Endodermal cell (in vitro differentiated cells): ENCODE results near the gene ILDR1. TPM values are rescaled to one million over a fixed set of nuclear protein-coding genes. Genes with fewer than 3 reads are reported as not detected.

Experiments
- DNase-seq: peaks from one replicate; pipeline ENCODE4 v3.0.0-alpha.2; 2017
- H3K27ac ChIP-seq: 2 replicates; pipeline ENCODE4 v1.5.1; 2013; ENCODE audit warnings: mild to moderate bottlenecking, low read depth, low read length, moderate library complexity
- H3K27me3 ChIP-seq: 2 replicates; pipeline ENCODE4 v1.6.1; 2013; ENCODE audit warnings: mild to moderate bottlenecking, low read length, moderate library complexity; ENCODE audit not compliant: insufficient read depth, control insufficient read depth, poor library complexity, severe bottlenecking
- H3K36me3 ChIP-seq: 2 replicates; pipeline ENCODE4 v1.7.0; 2013; ENCODE audit warnings: mild to moderate bottlenecking, low read length, moderate library complexity; ENCODE audit not compliant: control insufficient read depth, insufficient read depth
- H3K4me1 ChIP-seq: one replicate; pipeline ENCODE4 v1.7.0; 2013; ENCODE audit warnings: low read length; ENCODE audit not compliant: control insufficient read depth, insufficient read depth
- H3K4me3 ChIP-seq: 2 replicates; pipeline ENCODE4 v1.5.1; 2013; ENCODE audit warnings: mild to moderate bottlenecking, low read length, moderate library complexity
- H3K9ac ChIP-seq: 2 replicates; pipeline ENCODE4 v1.6.1; 2013; ENCODE audit warnings: mild to moderate bottlenecking, low read length, moderate library complexity; ENCODE audit not compliant: poor library complexity, severe bottlenecking; ENCODE audit errors: extremely low read depth
- H3K9me3 ChIP-seq: 2 replicates; pipeline ENCODE4 v1.6.1; 2013; ENCODE audit warnings: mild to moderate bottlenecking, low read length, moderate library complexity; ENCODE audit not compliant: control insufficient read depth
- H3K27ac Mint-ChIP-seq: 2 replicates; pipeline ENCODE4 v1.8.0; 2020; ENCODE audit warnings: mixed read lengths
- H3K27me3 Mint-ChIP-seq: 2 replicates; pipeline ENCODE4 v1.8.0; 2021; ENCODE audit warnings: mild to moderate bottlenecking, mixed read lengths; ENCODE audit not compliant: insufficient read depth
- H3K36me3 Mint-ChIP-seq: 2 replicates; pipeline ENCODE4 v1.8.0; 2020; ENCODE audit warnings: low read depth, mixed read lengths
- H3K4me1 Mint-ChIP-seq: 2 replicates; pipeline ENCODE4 v1.8.0; 2020; ENCODE audit warnings: mixed read lengths
- H3K4me3 Mint-ChIP-seq: 2 replicates; pipeline ENCODE4 v1.8.0; 2020; ENCODE audit warnings: mild to moderate bottlenecking, moderate library complexity, mixed read lengths
- H3K9me3 Mint-ChIP-seq: 2 replicates; pipeline ENCODE4 v1.8.0; 2020; ENCODE audit warnings: mild to moderate bottlenecking, mixed read lengths
- CTCF ChIP-seq: fragments of 200-600 bp; sonication (generic); conservative IDR thresholded peaks from 2 replicates; pipeline ENCODE4 v1.5.0; 2021; ENCODE audit warnings: antibody characterized with exemption, mild to moderate bottlenecking
- WGBS, 2 experiments: methylation state at CpG; one replicate each; pipeline versions ENCODE4 v1.1.5 to v1.1.7; 2013; ENCODE audit warnings: missing lambda C conversion rate in 2 of 2, mixed read lengths in 1 of 2; ENCODE audit not compliant: insufficient coverage in 1 of 2, insufficient read length in 1 of 2; 5-methylcytosine and 5-hydroxymethylcytosine counted together
- total RNA-seq, 2 donors: library from RNA; stranded (reverse); fragmentation: NEBNext Ultra II Directional in 1 of 2; extraction: Animal tissue kit (Norgen Biotek cat#: 25700) in 1 of 2; gene quantifications; 2 replicates in 1 of 2; 3 replicates in 1 of 2; pipeline ENCODE4 v1.2.1, GENCODE V29; 2021

Gene ILDR1
- total RNA-seq, 2 donors from 2014 or later = 2.0 to 3.6 TPM

DNA sequence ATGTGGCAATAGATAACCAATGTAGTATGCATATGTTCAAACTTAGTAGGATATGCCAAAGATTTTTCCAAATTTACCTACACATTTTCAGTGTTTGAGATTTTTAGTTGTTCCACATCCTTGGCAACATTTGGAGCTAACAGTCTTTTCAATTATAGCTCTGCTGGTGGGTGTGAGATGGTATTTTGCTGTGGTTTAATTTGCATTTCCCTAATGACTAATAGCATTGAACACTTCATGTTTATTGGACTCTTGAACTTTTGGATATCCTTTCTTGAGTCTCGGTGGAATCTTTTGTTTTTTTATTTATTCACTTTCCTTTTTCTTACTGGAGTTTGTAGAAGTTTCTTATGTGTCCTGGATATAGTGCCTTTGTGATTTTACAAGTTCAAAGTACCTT lies 11.0 kb upstream of the ILDR1 start:
- no peaks in the 10 kb centered on the region for H3K27me3 Mint-ChIP-seq
- H3K4me3 ChIP-seq = no peak overlapping the region
- DNase-seq = no peak
- no peaks in the 10 kb centered on the region for H3K36me3 ChIP-seq
- no peak overlapping the region for H3K27ac ChIP-seq
- no peak overlapping the region for H3K4me3 Mint-ChIP-seq
- no peak overlapping the region for H3K9ac ChIP-seq
- no peaks in the 10 kb centered on the region for H3K27me3 ChIP-seq
- H3K4me1 ChIP-seq = no peaks in the 10 kb centered on the region
- 86% methylated on average over 1 of the region's 1 CpG; no CpG with 5 or more reads in 1 of the 2 experiments for WGBS, 2 experiments
- no peak for TF ChIP-seq CTCF
- H3K9me3 ChIP-seq = peaks cover 25% of the 10 kb centered on the region
- peaks cover 9% of the 10 kb centered on the region for H3K36me3 Mint-ChIP-seq
- no peak overlapping the region for H3K27ac Mint-ChIP-seq
- H3K4me1 Mint-ChIP-seq = peaks cover 4% of the 10 kb centered on the region
- H3K9me3 Mint-ChIP-seq = peaks cover 36% of the 10 kb centered on the region

DNA sequence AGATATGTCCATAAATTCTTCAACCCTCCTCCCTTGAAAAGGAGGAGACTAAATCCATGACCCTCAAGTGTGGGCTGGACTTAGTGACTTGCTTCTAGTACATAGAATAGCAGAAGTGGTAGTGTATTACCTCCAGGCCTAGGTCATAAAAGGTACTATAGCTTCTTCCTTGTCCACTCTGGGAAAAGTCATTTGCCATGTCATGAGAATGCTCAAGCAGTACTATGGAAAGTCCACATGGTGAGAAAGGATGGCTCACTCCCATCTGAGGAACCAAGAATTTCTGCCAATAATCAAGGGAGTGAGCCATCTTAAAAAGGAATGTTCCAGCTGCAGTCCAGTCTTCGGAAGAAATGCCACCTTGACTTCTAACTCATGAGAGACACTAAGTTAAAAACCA lies 10.5 kb upstream of the ILDR1 start:
- H3K9me3 ChIP-seq = peaks cover 21% of the 10 kb centered on the region
- H3K27ac ChIP-seq = no peak overlapping the region
- H3K27ac Mint-ChIP-seq = no peak overlapping the region
- no peak overlapping the region for H3K9ac ChIP-seq
- no peaks in the 10 kb centered on the region for H3K27me3 ChIP-seq
- no peak for TF ChIP-seq CTCF
- no peaks in the 10 kb centered on the region for H3K36me3 ChIP-seq
- no peaks in the 10 kb centered on the region for H3K27me3 Mint-ChIP-seq
- 79 to 100% methylated on average over 1 of the region's 1 CpG for WGBS, 2 experiments
- H3K9me3 Mint-ChIP-seq = peaks cover 32% of the 10 kb centered on the region
- H3K4me3 ChIP-seq = no peak overlapping the region
- no peak overlapping the region for H3K4me3 Mint-ChIP-seq
- peaks cover 5% of the 10 kb centered on the region for H3K36me3 Mint-ChIP-seq
- peaks cover 4% of the 10 kb centered on the region for H3K4me1 Mint-ChIP-seq
- DNase-seq = no peak
- no peaks in the 10 kb centered on the region for H3K4me1 ChIP-seq

DNA sequence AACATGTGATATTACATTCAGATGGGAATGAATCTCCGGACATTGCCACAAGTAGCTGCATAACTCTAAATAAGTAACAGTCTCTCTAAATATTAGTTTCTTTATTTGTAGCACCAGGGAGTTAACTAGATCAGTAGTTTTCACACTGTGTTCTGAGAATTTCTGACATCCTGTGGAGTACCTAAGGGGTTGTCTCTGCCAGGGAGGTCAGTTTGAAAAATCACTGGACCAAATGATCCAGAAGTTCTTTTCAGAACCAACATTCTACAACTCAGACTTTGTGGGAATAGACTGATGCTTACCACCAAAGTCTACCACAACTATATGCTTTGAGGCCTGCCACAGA lies 9.0 kb upstream of the ILDR1 start:
- H3K9ac ChIP-seq = no peak overlapping the region
- no peak for DNase-seq
- no peak overlapping the region for H3K27ac ChIP-seq
- H3K4me3 Mint-ChIP-seq = no peak overlapping the region
- no peaks in the 10 kb centered on the region for H3K27me3 ChIP-seq
- TF ChIP-seq CTCF = no peak
- no peaks in the 10 kb centered on the region for H3K36me3 Mint-ChIP-seq
- H3K9me3 ChIP-seq = peaks cover 8% of the 10 kb centered on the region
- H3K27me3 Mint-ChIP-seq = no peaks in the 10 kb centered on the region
- H3K4me1 ChIP-seq = no peaks in the 10 kb centered on the region
- peaks cover 4% of the 10 kb centered on the region for H3K4me1 Mint-ChIP-seq
- peaks cover 17% of the 10 kb centered on the region for H3K9me3 Mint-ChIP-seq
- H3K36me3 ChIP-seq = no peaks in the 10 kb centered on the region
- H3K27ac Mint-ChIP-seq = no peak overlapping the region
- no peak overlapping the region for H3K4me3 ChIP-seq
- WGBS, 2 experiments = 100% methylated on average over 1 of the region's 1 CpG; no CpG with 5 or more reads in 1 of the 2 experiments
